K562 (cell line): Measurements from ENCODE around the gene DYNLT4. TPM values are rescaled to one million over a fixed set of nuclear protein-coding genes. Genes with fewer than 3 reads are reported as not detected.

Experiments used
- EWSR1 ChIP-seq: fragments of 450-650 bp; IDR thresholded peaks from 2 replicates; pipeline ENCODE4 v1.6.1; 2018; ENCODE audit warnings: borderline replicate concordance, mild to moderate bottlenecking, low read depth, moderate library complexity; ENCODE audit not compliant: partially characterized antibody
- MAFF ChIP-seq: IDR thresholded peaks from 2 replicates; pipeline ENCODE4 v1.6.1; 2012; ENCODE audit warnings: low read length, improper control_type of control experiment
- NFIC ChIP-seq: fragments of 450-650 bp; IDR thresholded peaks from 2 replicates; pipeline ENCODE4 v1.6.1; 2017; ENCODE audit warnings: mild to moderate bottlenecking, inconsistent platforms
- POLR2H ChIP-seq: IDR thresholded peaks from 2 replicates; pipeline ENCODE4 v1.6.1; 2016; ENCODE audit warnings: missing genetic modification characterization, low read depth, mild to moderate bottlenecking, control low read depth, missing compliant biosample characterization, moderate library complexity
- ZC3H4 ChIP-seq: sonication (generic); formaldehyde crosslinking; IDR thresholded peaks from 2 replicates; pipeline ENCODE4 v1.9.0; 2021; ENCODE audit warnings: missing genetic modification reagents, borderline replicate concordance
- polyA plus RNA-seq, 8 experiments: library from polyadenylated mRNA; depleted of rRNA in 4 of 8; stranded (reverse) in 5 of 8; unstranded in 3 of 8; fragments of >200 nt; fragmentation: Nextera tagmentation in 2 of 8; fragmentation: Illumina TruSeq in 1 of 8; extraction: Ambion mirVana in 2 of 8; extraction: Trizol in 1 of 8; gene quantifications; 2 replicates each; pipeline versions ENCODE4 v1.2.1 to v1.2.3, GENCODE V29; 2011 to 2014; ENCODE audit warnings: inconsistent platforms in 1 of 8, missing spikeins in 1 of 8
- total RNA-seq, 7 experiments: library from RNA; depleted of rRNA in 6 of 7; stranded (reverse); fragments of >200 nt in 6 of 7; fragmentation: Illumina TruSeq in 2 of 7; extraction: Trizol in 2 of 7; gene quantifications; 2 replicates each; pipeline versions ENCODE4 v1.2.1 to v1.2.3, GENCODE V29; 2011 to 2021; ENCODE audit warnings: low replicate concordance in 1 of 7
- TF ChIP-seq, protein P1 (sequence below), 2 experiments: fragments of 450-650 bp in 1 of 2; IDR thresholded peaks; 2 replicates each; pipeline ENCODE4 v1.6.1; 2011 to 2017; ENCODE audit warnings: low read depth in 2 of 2, antibody characterized with exemption in 1 of 2, borderline replicate concordance in 1 of 2, low read length in 1 of 2, mild to moderate bottlenecking in 1 of 2, mixed read lengths in 1 of 2; ENCODE audit not compliant: control insufficient read depth in 1 of 2
- TF ChIP-seq, protein P2 (sequence below): fragments of 250-450 bp; sonication (Bioruptor Pico); IDR thresholded peaks from 2 replicates; pipeline ENCODE4 v1.8.0; 2021; ENCODE audit warnings: mild to moderate bottlenecking, moderate library complexity
- TF ChIP-seq, protein P3 (sequence below), 2 experiments: fragments of 450-650 bp in 1 of 2; sonication (generic) in 1 of 2; formaldehyde crosslinking in 1 of 2; IDR thresholded peaks; 2 replicates each; pipeline versions ENCODE4 v1.7.1 to v1.9.0; 2016 to 2022; ENCODE audit warnings: inconsistent platforms in 1 of 2, mild to moderate bottlenecking in 1 of 2, missing genetic modification reagents in 1 of 2

The DYNLT4 gene
- total and polyA plus RNA-seq, 9 of the 15 experiments (the other 6 are each of a cell fraction or from before 2014, with no cell fraction given) = 0.29 to 0.73 TPM; not detected in 7

- TF ChIP-seq EWSR1 = no peak
- TF ChIP-seq, protein P1, sequence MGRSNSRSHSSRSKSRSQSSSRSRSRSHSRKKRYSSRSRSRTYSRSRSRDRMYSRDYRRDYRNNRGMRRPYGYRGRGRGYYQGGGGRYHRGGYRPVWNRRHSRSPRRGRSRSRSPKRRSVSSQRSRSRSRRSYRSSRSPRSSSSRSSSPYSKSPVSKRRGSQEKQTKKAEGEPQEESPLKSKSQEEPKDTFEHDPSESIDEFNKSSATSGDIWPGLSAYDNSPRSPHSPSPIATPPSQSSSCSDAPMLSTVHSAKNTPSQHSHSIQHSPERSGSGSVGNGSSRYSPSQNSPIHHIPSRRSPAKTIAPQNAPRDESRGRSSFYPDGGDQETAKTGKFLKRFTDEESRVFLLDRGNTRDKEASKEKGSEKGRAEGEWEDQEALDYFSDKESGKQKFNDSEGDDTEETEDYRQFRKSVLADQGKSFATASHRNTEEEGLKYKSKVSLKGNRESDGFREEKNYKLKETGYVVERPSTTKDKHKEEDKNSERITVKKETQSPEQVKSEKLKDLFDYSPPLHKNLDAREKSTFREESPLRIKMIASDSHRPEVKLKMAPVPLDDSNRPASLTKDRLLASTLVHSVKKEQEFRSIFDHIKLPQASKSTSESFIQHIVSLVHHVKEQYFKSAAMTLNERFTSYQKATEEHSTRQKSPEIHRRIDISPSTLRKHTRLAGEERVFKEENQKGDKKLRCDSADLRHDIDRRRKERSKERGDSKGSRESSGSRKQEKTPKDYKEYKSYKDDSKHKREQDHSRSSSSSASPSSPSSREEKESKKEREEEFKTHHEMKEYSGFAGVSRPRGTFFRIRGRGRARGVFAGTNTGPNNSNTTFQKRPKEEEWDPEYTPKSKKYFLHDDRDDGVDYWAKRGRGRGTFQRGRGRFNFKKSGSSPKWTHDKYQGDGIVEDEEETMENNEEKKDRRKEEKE (IDR thresholded peaks at IDR 0.05; ENCODE audit: borderline replicate concordance in 1 of 2, control insufficient read depth in 1 of 2, low read depth in 2 of 2, low read length in 1 of 2) = no peak
- TF ChIP-seq NFIC = no peak
- TF ChIP-seq, protein P2, sequence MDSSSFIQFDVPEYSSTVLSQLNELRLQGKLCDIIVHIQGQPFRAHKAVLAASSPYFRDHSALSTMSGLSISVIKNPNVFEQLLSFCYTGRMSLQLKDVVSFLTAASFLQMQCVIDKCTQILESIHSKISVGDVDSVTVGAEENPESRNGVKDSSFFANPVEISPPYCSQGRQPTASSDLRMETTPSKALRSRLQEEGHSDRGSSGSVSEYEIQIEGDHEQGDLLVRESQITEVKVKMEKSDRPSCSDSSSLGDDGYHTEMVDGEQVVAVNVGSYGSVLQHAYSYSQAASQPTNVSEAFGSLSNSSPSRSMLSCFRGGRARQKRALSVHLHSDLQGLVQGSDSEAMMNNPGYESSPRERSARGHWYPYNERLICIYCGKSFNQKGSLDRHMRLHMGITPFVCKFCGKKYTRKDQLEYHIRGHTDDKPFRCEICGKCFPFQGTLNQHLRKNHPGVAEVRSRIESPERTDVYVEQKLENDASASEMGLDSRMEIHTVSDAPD (CRISPR knock-in tag) = no peak
- TF ChIP-seq, protein P3, sequence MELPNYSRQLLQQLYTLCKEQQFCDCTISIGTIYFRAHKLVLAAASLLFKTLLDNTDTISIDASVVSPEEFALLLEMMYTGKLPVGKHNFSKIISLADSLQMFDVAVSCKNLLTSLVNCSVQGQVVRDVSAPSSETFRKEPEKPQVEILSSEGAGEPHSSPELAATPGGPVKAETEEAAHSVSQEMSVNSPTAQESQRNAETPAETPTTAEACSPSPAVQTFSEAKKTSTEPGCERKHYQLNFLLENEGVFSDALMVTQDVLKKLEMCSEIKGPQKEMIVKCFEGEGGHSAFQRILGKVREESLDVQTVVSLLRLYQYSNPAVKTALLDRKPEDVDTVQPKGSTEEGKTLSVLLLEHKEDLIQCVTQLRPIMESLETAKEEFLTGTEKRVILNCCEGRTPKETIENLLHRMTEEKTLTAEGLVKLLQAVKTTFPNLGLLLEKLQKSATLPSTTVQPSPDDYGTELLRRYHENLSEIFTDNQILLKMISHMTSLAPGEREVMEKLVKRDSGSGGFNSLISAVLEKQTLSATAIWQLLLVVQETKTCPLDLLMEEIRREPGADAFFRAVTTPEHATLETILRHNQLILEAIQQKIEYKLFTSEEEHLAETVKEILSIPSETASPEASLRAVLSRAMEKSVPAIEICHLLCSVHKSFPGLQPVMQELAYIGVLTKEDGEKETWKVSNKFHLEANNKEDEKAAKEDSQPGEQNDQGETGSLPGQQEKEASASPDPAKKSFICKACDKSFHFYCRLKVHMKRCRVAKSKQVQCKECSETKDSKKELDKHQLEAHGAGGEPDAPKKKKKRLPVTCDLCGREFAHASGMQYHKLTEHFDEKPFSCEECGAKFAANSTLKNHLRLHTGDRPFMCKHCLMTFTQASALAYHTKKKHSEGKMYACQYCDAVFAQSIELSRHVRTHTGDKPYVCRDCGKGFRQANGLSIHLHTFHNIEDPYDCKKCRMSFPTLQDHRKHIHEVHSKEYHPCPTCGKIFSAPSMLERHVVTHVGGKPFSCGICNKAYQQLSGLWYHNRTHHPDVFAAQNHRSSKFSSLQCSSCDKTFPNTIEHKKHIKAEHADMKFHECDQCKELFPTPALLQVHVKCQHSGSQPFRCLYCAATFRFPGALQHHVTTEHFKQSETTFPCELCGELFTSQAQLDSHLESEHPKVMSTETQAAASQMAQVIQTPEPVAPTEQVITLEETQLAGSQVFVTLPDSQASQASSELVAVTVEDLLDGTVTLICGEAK (IDR thresholded peaks at IDR 0.05) = 0 out of 2 replicates have a peak, but pooled peaks have one; percentile 38
- TF ChIP-seq, protein P3 (CRISPR knock-in tag; IDR thresholded peaks at IDR 0.05) = no peak
- no peak for TF ChIP-seq MAFF
- no peak for TF ChIP-seq ZC3H4
- no peak for TF ChIP-seq POLR2H (tag)
These were observed 35.9 kb upstream of the DYNLT4 start, which contains the start of gene PTCH2 (continued) for GRCh38 chr1:44842862-44843655.
